ENCODE data around the gene TAP2. TPM values are rescaled to one million over a fixed set of nuclear protein-coding genes. Genes with fewer than 3 reads are reported as not detected.

Gene TAP2
- total and polyA plus RNA-seq, 7 donors, result 7.6 to 18.5 (median 15.4) TPM

- H3K36me3 ChIP-seq (ENCODE audit: insufficient read depth in 1 of 2, low read depth in 1 of 2), result peaks cover 0 to 26% of the 10 kb centered on the region in 2 donors
- ATAC-seq (no peak), DNase-seq (no peak)
- H3K4me3 ChIP-seq, result peak overlapping the region; percentile 92
- intact Hi-C loops (cut with DNase I), result loop anchor here in 1 of 2 donors (2.0 kb wide), 1 partner anchor 17 kb away; the partner anchor contains the start of gene TAP2
- H3K4me1 ChIP-seq, result peaks cover 13% of the 10 kb centered on the region
- no peak overlapping the region for H3K27ac ChIP-seq
- no peak for TF ChIP-seq CTCF (IDR thresholded peaks at IDR 0.05)
- no peaks in the 10 kb centered on the region for H3K9me3 ChIP-seq
- WGBS, 3 donors, result 86 to 87% (median 86%) methylated on average over 8 of the region's 8 CpGs
- no peaks in the 10 kb centered on the region for H3K27me3 ChIP-seq (ENCODE audit: insufficient read depth in 3 of 3, low read length in 2 of 3)
Measured at GRCh38 chr6:32855467-32856174, 17.1 kb upstream of the TAP2 start.

- ATAC-seq (no peak), DNase-seq (no peak)
- Histone ChIP-seq H3K36me3 (ENCODE audit: insufficient read depth in 1 of 2, low read depth in 1 of 2) (peaks cover 0 to 37% of the 10 kb centered on the region in 2 donors), H3K9me3 (no peaks in the 10 kb centered on the region), H3K4me1 (peaks cover 13% of the 10 kb centered on the region), H3K27me3 (ENCODE audit: insufficient read depth in 3 of 3, low read length in 2 of 3) (no peaks in the 10 kb centered on the region), H3K4me3 (peak overlapping the region; percentile 92), H3K27ac (peak overlapping the region; percentile 93)
- intact Hi-C loops (cut with DNase I), result loop anchor here in 1 of 2 donors (2.0 kb wide), 1 partner anchor 16 kb away; the partner anchor contains the start of gene TAP2
- 8 to 14% (median 8%) methylated on average over 23 to 24 of the region's 24 CpGs for WGBS, 3 donors
- TF ChIP-seq CTCF (IDR thresholded peaks at IDR 0.05), result no peak
Measured at GRCh38 chr6:32854376-32855178, 16.0 kb upstream of the TAP2 start.

- ATAC-seq (peak; percentile 95 to 97 (median 96)), DNase-seq (peak; percentile 93 to 97)
- H3K36me3 ChIP-seq (ENCODE audit: insufficient read depth in 1 of 2, low read depth in 1 of 2), result peaks cover 2 to 40% of the 10 kb centered on the region in 2 donors
- H3K9me3 ChIP-seq, result no peaks in the 10 kb centered on the region
- peak; percentile 70 for TF ChIP-seq CTCF (IDR thresholded peaks at IDR 0.05)
- H3K4me1 ChIP-seq, result peaks cover 13% of the 10 kb centered on the region
- intact Hi-C loops (cut with DNase I), result loop anchor here (2.0 kb wide), 1 partner anchor 15 kb away; the partner anchor contains the start of gene TAP2 (in 2 of the 2)
- H3K4me3 ChIP-seq, result peak within 1 kb of the TSS; percentile 92
- WGBS, 3 donors, result 0 to 1% (median 0%) methylated on average over 62 to 68 of the region's 68 CpGs
- no peaks in the 10 kb centered on the region for H3K27me3 ChIP-seq (ENCODE audit: insufficient read depth in 3 of 3, low read length in 2 of 3)
- peak within 1 kb of the TSS; percentile 93 for H3K27ac ChIP-seq
Measured at GRCh38 chr6:32853541-32854375, 15.2 kb upstream of the TAP2 start, which contains the start of the genes PSMB9 and TAP1. Gene PSMB9, plus strand, starts transcription at chr6:32854192. Its CDS starts 38 bp downstream, at chr6:32854230. Gene TAP1, minus strand, starts transcription at chr6:32853704. Its CDS starts 68 bp downstream, at chr6:32853636.

- no peaks in the 10 kb centered on the region for H3K27me3 ChIP-seq (ENCODE audit: insufficient read depth in 3 of 3, low read length in 2 of 3)
Measured at GRCh38 chr6:32852844-32853540, 14.5 kb upstream of the TAP2 start.

More at GRCh38 chr6:32852844-32853540, 14.5 kb upstream of the TAP2 start:
- intact Hi-C loops (cut with DNase I), result loop anchor here in 1 of 2 donors (2.0 kb wide), 1 partner anchor 14 kb away; the partner anchor contains the start of gene TAP2
- H3K36me3 ChIP-seq (ENCODE audit: insufficient read depth in 1 of 2, low read depth in 1 of 2), result peaks cover 2 to 42% of the 10 kb centered on the region in 2 donors
- peaks cover 13% of the 10 kb centered on the region for H3K4me1 ChIP-seq
- peak overlapping the region; percentile 92 for H3K4me3 ChIP-seq
- no peak for TF ChIP-seq CTCF (IDR thresholded peaks at IDR 0.05)
- H3K27ac ChIP-seq, result peak overlapping the region; percentile 93
- ATAC-seq (peak; percentile 32 to 55 (median 42)), DNase-seq (peak; percentile 34 to 68)
- no peaks in the 10 kb centered on the region for H3K9me3 ChIP-seq
- 0 to 1% (median 0%) methylated on average over 34 to 41 of the region's 41 CpGs for WGBS, 3 donors
